ENCODE measurements around the gene ANKH.

- TF ChIP-seq SUZ12 (IDR thresholded peaks at IDR 0.05; ENCODE audit: extremely low read depth, insufficient read depth, insufficient read length): no peak
- no peak for TF ChIP-seq YY1 (IDR thresholded peaks at IDR 0.05; ENCODE audit: insufficient read depth, insufficient read length)
- no peak for TF ChIP-seq ZNF274 (IDR thresholded peaks at IDR 0.05; ENCODE audit: low read depth, low read length)
These were observed 207.8 kb downstream of the ANKH start for GRCh38 chr5:14663734-14664269.
